A549 (cell line): ENCODE measurements around the gene SLC30A7.

Experiments
- BCL3 ChIP-seq: fragments of >200 bp; sonication (Bioruptor Twin); formaldehyde crosslinking; IDR thresholded peaks from 3 replicates; pipeline ENCODE4 v1.6.1; 2016
- CTCF ChIP-seq: fragments of >200 bp; sonication (Bioruptor Twin); formaldehyde crosslinking; IDR thresholded peaks from 3 replicates; pipeline ENCODE4 v1.5.1; 2016
- EP300 ChIP-seq, 2 experiments: fragments of >200 bp; sonication (Bioruptor Twin); formaldehyde crosslinking; IDR thresholded peaks; 2 replicates in 1 of 2; 3 replicates in 1 of 2; pipeline ENCODE4 v1.6.1; 2016 to 2017
- FOXS1 ChIP-seq: fragments of 250-450 bp; sonication (Bioruptor Pico); IDR thresholded peaks from 2 replicates; pipeline ENCODE4 v1.5.0; 2020; ENCODE audit warnings: mild to moderate bottlenecking, moderate library complexity
- JUNB ChIP-seq: fragments of >200 bp; sonication (Bioruptor Twin); formaldehyde crosslinking; IDR thresholded peaks from 2 replicates; pipeline ENCODE4 v1.6.1; 2016
- MAX ChIP-seq: IDR thresholded peaks from 2 replicates; pipeline ENCODE4 v1.6.1; 2012
- POLR2A ChIP-seq: IDR thresholded peaks from 2 replicates; pipeline ENCODE4 v1.6.1; 2012; ENCODE audit warnings: mild to moderate bottlenecking, low read length
- RAD21 ChIP-seq, 2 experiments: fragments of >200 bp in 1 of 2; sonication (Bioruptor Twin) in 1 of 2; formaldehyde crosslinking in 1 of 2; IDR thresholded peaks in 1 of 2; conservative IDR thresholded peaks in 1 of 2; 2 replicates in 1 of 2; 3 replicates in 1 of 2; pipeline ENCODE4 v1.6.1; 2012 to 2018; ENCODE audit warnings: inconsistent platforms in 1 of 2
- REST ChIP-seq: fragments of 200-600 bp; sonication (generic); IDR thresholded peaks from 2 replicates; pipeline ENCODE4 v1.6.1; 2016; ENCODE audit warnings: antibody characterized with exemption, mild to moderate bottlenecking, moderate library complexity
- RFX5 ChIP-seq: fragments of 450-650 bp; IDR thresholded peaks from 2 replicates; pipeline ENCODE4 v1.7.1; 2014; ENCODE audit warnings: antibody characterized with exemption, mild to moderate bottlenecking, moderate library complexity
- SMC3 ChIP-seq: fragments of >200 bp; sonication (Bioruptor Twin); formaldehyde crosslinking; IDR thresholded peaks from 3 replicates; pipeline ENCODE4 v1.6.1; 2018; ENCODE audit warnings: inconsistent platforms
- TP53 ChIP-seq: fragments of 250-450 bp; sonication (Bioruptor Pico); IDR thresholded peaks from 2 replicates; pipeline ENCODE4 v1.5.0; 2021; ENCODE audit warnings: mild to moderate bottlenecking, moderate library complexity
- USF2 ChIP-seq: fragments of 450-650 bp; IDR thresholded peaks from 2 replicates; pipeline ENCODE4 v1.6.1; 2014; ENCODE audit warnings: antibody characterized with exemption

GRCh38 chr1:101025283-101025656 lies 129.4 kb downstream of the SLC30A7 start:
- TF ChIP-seq FOXS1 (CRISPR knock-in tag): no peak
- TF ChIP-seq USF2: no peak
- no peak for TF ChIP-seq EP300 (IDR thresholded peaks at IDR 0.05)
- TF ChIP-seq CTCF: no peak
- TF ChIP-seq TP53: no peak
- no peak for TF ChIP-seq BCL3
- no peak for TF ChIP-seq SMC3
- TF ChIP-seq POLR2A: no peak
- TF ChIP-seq REST: no peak
- no peak for TF ChIP-seq MAX
- no peak for TF ChIP-seq JUNB
- TF ChIP-seq RAD21 (conservative IDR thresholded peaks at IDR 0.05 in 1 of 2, IDR thresholded peaks at IDR 0.05 in 1 of 2): no peak
- TF ChIP-seq RFX5: no peak
